ENCODE measurements around the gene FAM193B.
A peak's percentile ranks its signal among the peaks of the same experiment; 100 is the strongest.
"Not testable (repeated sequence)": the region's sequence is repeated elsewhere in the genome, so short reads cannot be mapped to it uniquely, and the experiment has no call there.

FAM193B gene

GRCh38 chr5:177576169-177576568 lies 21.8 kb upstream of the FAM193B start:
- DNase-seq (ENCODE audit: low spot score), result no peak

- no peak for DNase-seq (ENCODE audit: low spot score)
Observed at GRCh38 chr5:177575488-177575887, 21.1 kb upstream of the FAM193B start.

GRCh38 chr5:177569894-177570293 lies 15.5 kb upstream of the FAM193B start:
- no peak for DNase-seq (ENCODE audit: low spot score)

GRCh38 chr5:177568326-177568725 lies 14.0 kb upstream of the FAM193B start:
- DNase-seq (ENCODE audit: low spot score), result peak; percentile 27

GRCh38 chr5:177565046-177565445 lies 10.7 kb upstream of the FAM193B start:
- DNase-seq (ENCODE audit: low spot score), result no peak

- not testable (repeated sequence) for DNase-seq (ENCODE audit: low spot score)
Observed at GRCh38 chr5:177559446-177559941, 5.1 kb upstream of the FAM193B start.

- DNase-seq (ENCODE audit: low spot score), result no peak
Observed at GRCh38 chr5:177557796-177558195, 3.4 kb upstream of the FAM193B start.

- peak; percentile 89 for DNase-seq (ENCODE audit: low spot score)
Observed at GRCh38 chr5:177557041-177557647, 2.8 kb upstream of the FAM193B start.

- DNase-seq (ENCODE audit: low spot score), result no peak
Observed at GRCh38 chr5:177555665-177556064, 1.3 kb upstream of the FAM193B start.

- DNase-seq (ENCODE audit: low spot score), result no peak
Observed at GRCh38 chr5:177555228-177555627, 865 bp upstream of the FAM193B start.

- DNase-seq (ENCODE audit: low spot score), result no peak
Observed at GRCh38 chr5:177553671-177554429, 513 bp downstream of the FAM193B start.

GRCh38 chr5:177552839-177553455 lies 1.4 kb downstream of the FAM193B start:
- no peak for DNase-seq (ENCODE audit: low spot score)

- no peak for DNase-seq (ENCODE audit: low spot score)
Observed at GRCh38 chr5:177550122-177550521, 4.2 kb downstream of the FAM193B start.

- no peak for DNase-seq (ENCODE audit: low spot score)
Observed at GRCh38 chr5:177548495-177548894, 5.9 kb downstream of the FAM193B start.

- no peak for DNase-seq (ENCODE audit: low spot score)
Observed at GRCh38 chr5:177547736-177548135, 6.6 kb downstream of the FAM193B start.

- peak; percentile 26 for DNase-seq (ENCODE audit: low spot score)
Observed at GRCh38 chr5:177546258-177546741, 8.1 kb downstream of the FAM193B start.

- no peak for DNase-seq (ENCODE audit: low spot score)
Observed at GRCh38 chr5:177545487-177546257, 8.7 kb downstream of the FAM193B start.

GRCh38 chr5:177542816-177543465 lies 11.4 kb downstream of the FAM193B start:
- no peak for DNase-seq (ENCODE audit: low spot score)

- DNase-seq (ENCODE audit: low spot score), result no peak
Observed at GRCh38 chr5:177540438-177540837, 13.9 kb downstream of the FAM193B start.

GRCh38 chr5:177539411-177539810 lies 15.0 kb downstream of the FAM193B start:
- no peak for DNase-seq (ENCODE audit: low spot score)

GRCh38 chr5:177538876-177539275 lies 15.5 kb downstream of the FAM193B start:
- no peak for DNase-seq (ENCODE audit: low spot score)
